ENCODE data around the gene POC1B. TPM values are rescaled to one million over a fixed set of nuclear protein-coding genes. Genes with fewer than 3 reads are reported as not detected.

The POC1B gene
- total RNA-seq, 1 experiment from 2014 or later = 60.3 TPM

DNA sequence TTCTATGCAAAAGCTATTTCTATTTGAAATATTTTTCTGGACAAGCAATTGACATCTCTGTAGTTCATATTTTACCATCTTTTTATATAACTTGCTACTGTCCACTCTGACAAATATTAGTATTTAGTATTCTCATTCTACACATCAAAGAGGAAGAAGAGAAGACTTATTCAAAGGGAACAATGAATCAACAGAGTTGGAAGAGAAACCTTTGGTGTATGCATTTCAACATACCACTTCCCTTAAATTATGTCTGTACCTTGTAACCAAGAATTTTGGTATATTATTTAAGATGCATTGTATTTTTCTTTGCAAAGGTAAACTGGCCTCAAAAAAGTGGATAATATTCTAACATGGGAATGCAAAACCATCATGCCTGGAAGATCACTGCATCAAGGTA is 101.5 kb downstream of the POC1B start:
- Histone ChIP-seq H4K20me1 (ENCODE audit: insufficient read depth, low read depth, low read length) (no peaks in the 10 kb centered on the region), H3K9me2 (replicated peaks; ENCODE audit: insufficient read depth, low read length) (no peaks in the 10 kb centered on the region), H2AFZ (ENCODE audit: low read length) (no peak overlapping the region), H3K4me1 (ENCODE audit: low read length) (no peaks in the 10 kb centered on the region), H3K9me3 (ENCODE audit: low read length) (no peaks in the 10 kb centered on the region), H3K36me3 (ENCODE audit: insufficient read depth, low read length) (no peaks in the 10 kb centered on the region), H3K4me2 (ENCODE audit: low read depth, low read length, poor library complexity, severe bottlenecking) (no peak overlapping the region), H3K9ac (ENCODE audit: low read length) (no peak overlapping the region), H3K4me3 (ENCODE audit: low read length) (no peak overlapping the region), H3K79me2 (ENCODE audit: low read length) (no peaks in the 10 kb centered on the region), H3K27me3 (ENCODE audit: low read length) (no peaks in the 10 kb centered on the region), H3K27ac (ENCODE audit: low read length) (no peak overlapping the region)
- no peak for DNase-seq

DNA sequence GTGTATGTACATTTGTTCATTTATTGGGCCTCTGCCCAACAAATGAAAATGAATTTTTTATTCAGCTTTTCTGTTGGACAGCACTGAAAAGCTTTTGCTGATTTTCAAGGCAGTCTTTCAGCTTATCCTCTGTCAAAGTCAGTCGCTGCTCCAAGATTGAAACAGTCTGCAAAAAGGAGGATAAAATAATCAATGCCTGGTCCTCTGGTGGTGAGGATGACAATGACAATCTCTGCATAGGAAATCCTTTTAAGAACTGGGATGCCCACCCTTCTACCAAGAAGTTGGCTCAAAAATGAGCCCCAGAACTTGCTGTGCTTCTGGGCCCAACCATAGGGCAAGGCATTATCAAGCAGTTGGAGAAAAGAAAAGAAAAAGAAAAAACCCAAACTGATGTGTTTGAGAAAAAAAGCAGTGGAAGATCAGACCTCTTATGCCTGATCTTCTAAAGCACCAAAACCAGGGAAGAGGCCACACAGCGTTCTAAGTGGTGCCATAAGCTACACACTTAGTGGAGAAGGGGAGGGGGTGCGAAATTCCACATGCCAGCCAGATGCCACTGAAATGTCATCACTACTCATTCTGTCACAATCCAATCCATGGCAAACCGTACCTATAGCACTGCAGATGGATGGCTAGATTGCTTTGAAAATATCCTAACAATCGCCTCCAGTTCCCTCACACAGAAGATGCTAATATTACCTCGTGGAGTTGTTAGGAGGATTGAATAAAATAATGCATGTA is 104.6 kb downstream of the POC1B start:
- Histone ChIP-seq H3K27ac (ENCODE audit: low read length) (no peak overlapping the region), H3K4me3 (ENCODE audit: low read length) (no peak overlapping the region), H3K79me2 (ENCODE audit: low read length) (no peaks in the 10 kb centered on the region), H3K9me2 (replicated peaks; ENCODE audit: insufficient read depth, low read length) (no peaks in the 10 kb centered on the region), H3K4me1 (ENCODE audit: low read length) (no peaks in the 10 kb centered on the region), H3K9me3 (ENCODE audit: low read length) (no peaks in the 10 kb centered on the region), H2AFZ (ENCODE audit: low read length) (no peak overlapping the region), H3K27me3 (ENCODE audit: low read length) (no peaks in the 10 kb centered on the region), H3K36me3 (ENCODE audit: insufficient read depth, low read length) (no peaks in the 10 kb centered on the region), H3K9ac (ENCODE audit: low read length) (no peak overlapping the region), H3K4me2 (ENCODE audit: low read depth, low read length, poor library complexity, severe bottlenecking) (no peak overlapping the region), H4K20me1 (ENCODE audit: insufficient read depth, low read depth, low read length) (no peaks in the 10 kb centered on the region)
- no peak for DNase-seq

DNA sequence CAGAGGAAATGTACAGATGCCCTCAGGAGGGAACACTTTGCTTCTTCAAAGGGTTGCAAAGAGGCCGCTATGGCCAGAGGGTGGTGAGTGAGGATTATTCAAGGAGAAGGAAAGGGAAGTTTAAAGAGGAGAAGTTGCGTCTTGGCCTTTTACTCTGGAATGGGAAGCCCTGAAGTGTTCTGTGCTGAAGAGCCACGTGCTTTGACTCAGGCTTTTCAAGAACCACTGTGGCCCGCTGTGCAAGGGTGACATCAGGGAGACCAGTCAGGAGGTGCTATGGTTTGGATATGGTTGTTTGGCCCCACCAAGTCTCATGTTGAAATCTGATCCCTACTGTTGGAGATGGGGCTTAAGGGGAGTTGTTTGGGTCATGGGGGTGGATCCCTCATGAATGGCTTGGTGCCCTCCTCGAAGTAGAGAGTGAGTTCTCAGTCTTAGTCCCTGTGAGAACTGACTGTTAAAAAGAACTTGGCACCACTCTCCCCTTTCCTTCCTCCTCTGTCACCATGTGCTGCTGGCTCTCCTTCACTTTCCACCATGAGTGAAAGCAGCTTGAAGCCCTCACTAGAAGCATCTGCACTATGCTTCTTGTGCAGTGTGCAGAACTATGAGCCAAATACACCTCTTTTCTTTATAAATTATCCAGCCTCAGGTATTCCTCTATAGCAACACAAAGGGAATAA is 107.5 kb downstream of the POC1B start:
- Histone ChIP-seq H3K27ac (ENCODE audit: low read length) (no peak overlapping the region), H3K4me2 (ENCODE audit: low read depth, low read length, poor library complexity, severe bottlenecking) (no peak overlapping the region), H3K9me2 (replicated peaks; ENCODE audit: insufficient read depth, low read length) (no peaks in the 10 kb centered on the region), H3K4me3 (ENCODE audit: low read length) (no peak overlapping the region), H2AFZ (ENCODE audit: low read length) (no peak overlapping the region), H3K9me3 (ENCODE audit: low read length) (no peaks in the 10 kb centered on the region), H3K36me3 (ENCODE audit: insufficient read depth, low read length) (no peaks in the 10 kb centered on the region), H3K27me3 (ENCODE audit: low read length) (no peaks in the 10 kb centered on the region), H3K9ac (ENCODE audit: low read length) (no peak overlapping the region), H4K20me1 (ENCODE audit: insufficient read depth, low read depth, low read length) (no peaks in the 10 kb centered on the region), H3K79me2 (ENCODE audit: low read length) (no peaks in the 10 kb centered on the region), H3K4me1 (ENCODE audit: low read length) (no peaks in the 10 kb centered on the region)
- DNase-seq = no peak

DNA sequence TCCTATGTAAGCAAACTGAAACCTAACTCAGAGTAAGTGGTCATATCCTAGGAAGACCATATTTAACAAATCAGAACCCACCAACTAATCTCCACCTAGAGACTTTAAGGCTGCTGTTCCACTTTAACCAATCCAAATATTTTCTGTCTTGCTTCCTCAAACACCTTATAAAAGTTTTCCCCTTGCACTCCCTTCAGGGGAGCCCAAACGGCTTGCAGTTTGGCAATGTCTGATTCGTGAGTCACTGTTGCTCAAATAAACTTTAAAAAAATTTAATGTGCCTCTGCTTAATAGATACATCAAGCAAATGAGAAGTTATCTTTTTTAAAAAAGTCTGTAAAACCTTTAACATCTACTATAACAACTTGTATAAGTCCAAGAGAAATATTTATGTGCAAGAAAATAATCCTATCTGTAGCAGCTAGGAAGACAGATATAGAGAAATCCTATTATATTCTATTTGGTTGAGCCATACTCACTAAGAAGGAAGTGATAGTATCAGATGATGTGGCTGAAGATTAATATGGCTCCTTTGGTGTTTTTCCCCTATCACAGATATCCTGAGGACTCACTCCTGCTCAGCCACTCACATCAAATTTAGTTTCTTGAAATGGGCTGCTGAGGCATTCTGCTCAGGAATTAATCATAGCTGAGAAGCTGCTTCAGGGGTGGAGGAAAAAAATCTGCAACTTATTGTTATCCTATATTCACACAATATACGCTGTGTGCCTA is 108.4 kb downstream of the POC1B start:
- Histone ChIP-seq H4K20me1 (ENCODE audit: insufficient read depth, low read depth, low read length) (no peaks in the 10 kb centered on the region), H3K4me2 (ENCODE audit: low read depth, low read length, poor library complexity, severe bottlenecking) (no peak overlapping the region), H3K4me1 (ENCODE audit: low read length) (no peaks in the 10 kb centered on the region), H3K4me3 (ENCODE audit: low read length) (no peak overlapping the region), H2AFZ (ENCODE audit: low read length) (no peak overlapping the region), H3K27me3 (ENCODE audit: low read length) (no peaks in the 10 kb centered on the region), H3K27ac (ENCODE audit: low read length) (no peak overlapping the region), H3K9me2 (replicated peaks; ENCODE audit: insufficient read depth, low read length) (no peaks in the 10 kb centered on the region), H3K36me3 (ENCODE audit: insufficient read depth, low read length) (no peaks in the 10 kb centered on the region), H3K79me2 (ENCODE audit: low read length) (no peaks in the 10 kb centered on the region), H3K9me3 (ENCODE audit: low read length) (no peaks in the 10 kb centered on the region), H3K9ac (ENCODE audit: low read length) (no peak overlapping the region)
- DNase-seq = no peak

DNA sequence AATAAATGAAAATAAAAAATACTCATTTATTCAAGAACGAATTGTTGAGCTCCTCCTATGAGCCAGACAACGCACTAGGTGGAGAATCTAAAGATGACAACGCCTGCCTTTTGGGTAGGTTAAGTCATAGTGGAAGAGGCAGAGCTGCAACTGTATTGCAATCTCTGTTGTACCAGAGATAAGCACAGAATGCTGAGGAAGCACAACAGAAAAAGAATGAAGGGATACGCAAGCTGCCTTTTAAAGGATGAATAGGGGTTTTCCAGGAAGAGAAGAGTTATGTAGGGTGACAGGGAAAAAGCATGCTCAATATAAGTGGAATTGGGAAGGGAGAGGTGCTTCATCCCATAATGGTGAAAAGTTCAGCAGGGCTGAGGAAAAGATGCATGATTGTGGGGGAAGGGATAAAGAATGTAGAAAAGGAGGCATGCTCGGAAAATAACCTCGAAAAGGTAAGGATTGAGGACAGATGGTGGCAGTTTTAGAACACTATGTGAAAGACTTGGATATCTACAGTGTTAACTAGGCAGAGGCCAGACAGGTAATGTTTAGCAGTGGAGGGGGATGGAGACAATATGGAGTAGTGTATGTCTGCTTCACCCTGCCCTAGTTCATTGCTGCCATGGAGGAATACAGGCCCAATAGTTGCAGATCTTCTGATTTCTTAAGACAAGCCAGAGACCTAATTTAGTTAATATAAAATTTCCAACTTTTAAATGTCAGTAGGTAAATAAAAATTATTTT is 109.6 kb downstream of the POC1B start:
- Histone ChIP-seq H3K9ac (ENCODE audit: low read length) (no peak overlapping the region), H3K9me2 (replicated peaks; ENCODE audit: insufficient read depth, low read length) (no peaks in the 10 kb centered on the region), H3K36me3 (ENCODE audit: insufficient read depth, low read length) (no peaks in the 10 kb centered on the region), H2AFZ (ENCODE audit: low read length) (no peak overlapping the region), H3K27ac (ENCODE audit: low read length) (no peak overlapping the region), H4K20me1 (ENCODE audit: insufficient read depth, low read depth, low read length) (no peaks in the 10 kb centered on the region), H3K4me2 (ENCODE audit: low read depth, low read length, poor library complexity, severe bottlenecking) (no peak overlapping the region), H3K27me3 (ENCODE audit: low read length) (no peaks in the 10 kb centered on the region), H3K4me1 (ENCODE audit: low read length) (no peaks in the 10 kb centered on the region), H3K79me2 (ENCODE audit: low read length) (no peaks in the 10 kb centered on the region), H3K9me3 (ENCODE audit: low read length) (no peaks in the 10 kb centered on the region), H3K4me3 (ENCODE audit: low read length) (no peak overlapping the region)
- no peak for DNase-seq

DNA sequence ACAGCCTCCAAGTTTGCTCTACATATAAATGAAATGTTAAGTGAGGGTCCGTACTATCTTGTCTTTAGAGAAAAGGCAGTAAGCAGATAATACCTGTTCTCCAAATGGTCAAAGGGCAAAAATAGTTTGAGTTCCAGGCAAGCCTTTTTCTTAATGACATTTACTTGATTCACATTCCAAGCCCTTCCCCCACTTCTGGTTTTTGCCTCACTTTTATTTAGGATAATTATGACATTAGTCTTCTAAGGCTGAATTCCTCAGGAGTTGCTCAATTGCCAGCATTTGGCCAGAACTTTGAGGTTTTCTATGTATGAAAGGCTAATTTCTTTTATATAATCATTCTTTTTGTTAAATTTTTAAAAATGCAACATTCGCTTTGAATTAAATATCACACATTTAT is 111.0 kb downstream of the POC1B start:
- Histone ChIP-seq H3K9me3 (ENCODE audit: low read length) (no peaks in the 10 kb centered on the region), H3K27me3 (ENCODE audit: low read length) (no peaks in the 10 kb centered on the region), H3K27ac (ENCODE audit: low read length) (no peak overlapping the region), H3K4me1 (ENCODE audit: low read length) (no peaks in the 10 kb centered on the region), H3K9ac (ENCODE audit: low read length) (no peak overlapping the region), H3K9me2 (replicated peaks; ENCODE audit: insufficient read depth, low read length) (no peaks in the 10 kb centered on the region), H2AFZ (ENCODE audit: low read length) (no peak overlapping the region), H4K20me1 (ENCODE audit: insufficient read depth, low read depth, low read length) (no peaks in the 10 kb centered on the region), H3K4me3 (ENCODE audit: low read length) (no peak overlapping the region), H3K4me2 (ENCODE audit: low read depth, low read length, poor library complexity, severe bottlenecking) (no peak overlapping the region), H3K36me3 (ENCODE audit: insufficient read depth, low read length) (no peaks in the 10 kb centered on the region), H3K79me2 (ENCODE audit: low read length) (no peaks in the 10 kb centered on the region)
- DNase-seq = no peak

DNA sequence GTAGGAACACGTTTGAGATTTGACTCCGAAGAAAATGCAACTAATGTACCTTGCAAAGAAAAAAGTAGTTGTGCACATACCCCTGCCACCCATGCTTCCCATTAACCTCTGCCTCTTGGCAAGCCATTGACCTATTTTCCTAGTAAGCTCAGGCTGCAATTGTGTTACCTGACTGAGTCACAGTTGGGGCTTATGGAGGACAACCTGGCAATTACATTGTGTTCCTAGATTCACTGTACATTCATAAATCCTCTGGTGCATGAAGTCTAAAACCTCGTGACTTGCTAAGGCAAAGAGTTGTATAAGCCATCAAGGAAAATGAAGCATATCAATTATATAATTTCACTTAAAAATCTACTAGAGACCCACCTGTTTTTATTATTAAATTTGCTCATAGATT is 111.5 kb downstream of the POC1B start:
- Histone ChIP-seq H3K27ac (ENCODE audit: low read length) (no peak overlapping the region), H3K36me3 (ENCODE audit: insufficient read depth, low read length) (no peaks in the 10 kb centered on the region), H3K79me2 (ENCODE audit: low read length) (no peaks in the 10 kb centered on the region), H2AFZ (ENCODE audit: low read length) (no peak overlapping the region), H3K4me1 (ENCODE audit: low read length) (no peaks in the 10 kb centered on the region), H3K27me3 (ENCODE audit: low read length) (no peaks in the 10 kb centered on the region), H3K4me3 (ENCODE audit: low read length) (no peak overlapping the region), H3K9ac (ENCODE audit: low read length) (no peak overlapping the region), H3K9me3 (ENCODE audit: low read length) (no peaks in the 10 kb centered on the region), H4K20me1 (ENCODE audit: insufficient read depth, low read depth, low read length) (no peaks in the 10 kb centered on the region), H3K4me2 (ENCODE audit: low read depth, low read length, poor library complexity, severe bottlenecking) (no peak overlapping the region), H3K9me2 (replicated peaks; ENCODE audit: insufficient read depth, low read length) (no peaks in the 10 kb centered on the region)
- no peak for DNase-seq

DNA sequence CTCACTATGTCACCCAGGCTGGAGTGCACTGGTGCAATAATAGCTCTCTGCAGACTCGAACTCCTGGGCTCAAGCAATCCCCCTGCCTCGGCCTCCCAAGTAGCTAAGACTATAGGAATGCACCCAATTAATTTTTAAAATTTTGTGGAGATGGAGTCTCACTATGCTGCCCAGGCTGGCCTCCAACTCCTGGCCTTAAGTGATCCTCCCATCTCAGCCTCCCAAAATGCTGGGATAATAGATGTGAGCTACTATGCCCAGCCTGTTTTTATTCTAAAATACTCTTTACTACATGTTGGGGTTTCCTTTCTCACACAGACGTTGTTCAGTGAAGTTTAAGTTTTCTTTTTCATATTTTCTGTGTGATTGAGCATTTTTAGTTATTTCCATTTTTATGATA is 112.6 kb downstream of the POC1B start:
- Histone ChIP-seq H3K27me3 (ENCODE audit: low read length) (no peaks in the 10 kb centered on the region), H3K9ac (ENCODE audit: low read length) (no peak overlapping the region), H3K9me3 (ENCODE audit: low read length) (no peaks in the 10 kb centered on the region), H3K9me2 (replicated peaks; ENCODE audit: insufficient read depth, low read length) (no peaks in the 10 kb centered on the region), H3K4me1 (ENCODE audit: low read length) (no peaks in the 10 kb centered on the region), H3K4me3 (ENCODE audit: low read length) (no peak overlapping the region), H3K79me2 (ENCODE audit: low read length) (no peaks in the 10 kb centered on the region), H4K20me1 (ENCODE audit: insufficient read depth, low read depth, low read length) (no peaks in the 10 kb centered on the region), H3K27ac (ENCODE audit: low read length) (no peak overlapping the region), H2AFZ (ENCODE audit: low read length) (no peak overlapping the region), H3K36me3 (ENCODE audit: insufficient read depth, low read length) (no peaks in the 10 kb centered on the region), H3K4me2 (ENCODE audit: low read depth, low read length, poor library complexity, severe bottlenecking) (no peak overlapping the region)
- DNase-seq = no peak
